ENCODE results near the gene HOXA10.

Gene HOXA10

GRCh38 chr7:27179030-27179429 is 4.9 kb upstream of the HOXA10 start:
- DNase-seq = peak; percentile 30

GRCh38 chr7:27178366-27178765 is 4.2 kb upstream of the HOXA10 start:
- peak; percentile 30 for DNase-seq

GRCh38 chr7:27177795-27178320 is 3.7 kb upstream of the HOXA10 start:
- DNase-seq = no peak

- DNase-seq = peak; percentile 44
These were observed 3.1 kb upstream of the HOXA10 start for GRCh38 chr7:27176962-27177794.

- DNase-seq = no peak
These were observed 2.4 kb upstream of the HOXA10 start for GRCh38 chr7:27176524-27176845.

- DNase-seq = peak; percentile 53
These were observed 1.8 kb upstream of the HOXA10 start for GRCh38 chr7:27175626-27176523.

- DNase-seq = peak; percentile 38
These were observed 930 bp upstream of the HOXA10 start for GRCh38 chr7:27174874-27175625.

- peak; percentile 71 for DNase-seq
These were observed 587 bp downstream of the HOXA10 start for GRCh38 chr7:27173511-27173955.

GRCh38 chr7:27172823-27173510 is 1.2 kb downstream of the HOXA10 start:
- peak; percentile 65 for DNase-seq

- DNase-seq = peak; percentile 62
These were observed 1.8 kb downstream of the HOXA10 start for GRCh38 chr7:27172315-27172774.

GRCh38 chr7:27171637-27172314 is 2.3 kb downstream of the HOXA10 start:
- peak; percentile 62 for DNase-seq

GRCh38 chr7:27171325-27171636 is 2.8 kb downstream of the HOXA10 start:
- DNase-seq = peak; percentile 60

- DNase-seq = no peak
These were observed 3.4 kb downstream of the HOXA10 start for GRCh38 chr7:27170426-27171324.

GRCh38 chr7:27169658-27170425 is 4.3 kb downstream of the HOXA10 start:
- peak; percentile 57 for DNase-seq

GRCh38 chr7:27168265-27168947 is 5.7 kb downstream of the HOXA10 start:
- no peak for DNase-seq

- DNase-seq = no peak
These were observed 6.2 kb downstream of the HOXA10 start for GRCh38 chr7:27167916-27168264.

GRCh38 chr7:27166531-27167505 is 7.3 kb downstream of the HOXA10 start:
- DNase-seq = no peak

- DNase-seq = no peak
These were observed 8.1 kb downstream of the HOXA10 start for GRCh38 chr7:27165996-27166530.
